Thyroid gland (tissue), 4 donors: ENCODE data around the gene CIB1.
"Not testable (repeated sequence)": the region's sequence is repeated elsewhere in the genome, so short reads cannot be mapped to it uniquely, and the experiment has no call there.

Experiments used
- CTCF ChIP-seq, 6 experiments: fragments of 200-600 bp in 3 of 6; fragments of 450-650 bp in 3 of 6; sonication (generic) in 3 of 6; IDR thresholded peaks; one replicate each; pipeline ENCODE4 v1.5.1; 2016 to 2019; ENCODE audit warnings: antibody characterized with exemption in 6 of 6, mild to moderate bottlenecking in 2 of 6, inconsistent platforms in 1 of 6, moderate library complexity in 1 of 6
- POLR2A ChIP-seq, 2 donors: fragments of 450-650 bp; IDR thresholded peaks; one replicate each; pipeline ENCODE4 v1.6.1; 2017; ENCODE audit warnings: antibody characterized with exemption in 2 of 2, mild to moderate bottlenecking in 2 of 2, moderate library complexity in 1 of 2

DNA sequence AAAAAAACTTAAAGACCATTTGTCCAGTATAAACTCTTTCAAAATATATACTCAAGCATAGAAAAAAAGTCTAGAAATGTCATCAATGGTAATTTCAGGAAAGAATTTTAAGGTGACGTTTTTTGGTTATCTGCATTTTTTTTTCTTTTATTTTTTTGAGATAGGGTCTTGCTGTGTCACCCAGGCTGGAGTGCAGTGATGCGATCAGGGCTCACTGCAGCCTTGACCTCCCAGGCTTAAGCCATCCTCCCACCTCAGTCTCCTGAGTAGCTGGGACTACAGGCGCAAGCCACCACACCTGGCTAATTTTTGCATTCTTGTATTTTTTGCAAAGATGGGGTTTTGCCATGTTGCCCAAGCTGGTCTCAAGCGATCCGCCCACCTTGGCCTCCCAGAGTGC is 47.0 kb upstream of the CIB1 start:
- TF ChIP-seq CTCF, POLR2A (IDR thresholded peaks at IDR 0.05): not testable (repeated sequence)
